Measurements from ENCODE around the gene ZNF804A.
A peak's percentile ranks its signal among the peaks of the same experiment; 100 is the strongest.
"Not testable (repeated sequence)": the region's sequence is repeated elsewhere in the genome, so short reads cannot be mapped to it uniquely, and the experiment has no call there.

The ZNF804A gene

DNA sequence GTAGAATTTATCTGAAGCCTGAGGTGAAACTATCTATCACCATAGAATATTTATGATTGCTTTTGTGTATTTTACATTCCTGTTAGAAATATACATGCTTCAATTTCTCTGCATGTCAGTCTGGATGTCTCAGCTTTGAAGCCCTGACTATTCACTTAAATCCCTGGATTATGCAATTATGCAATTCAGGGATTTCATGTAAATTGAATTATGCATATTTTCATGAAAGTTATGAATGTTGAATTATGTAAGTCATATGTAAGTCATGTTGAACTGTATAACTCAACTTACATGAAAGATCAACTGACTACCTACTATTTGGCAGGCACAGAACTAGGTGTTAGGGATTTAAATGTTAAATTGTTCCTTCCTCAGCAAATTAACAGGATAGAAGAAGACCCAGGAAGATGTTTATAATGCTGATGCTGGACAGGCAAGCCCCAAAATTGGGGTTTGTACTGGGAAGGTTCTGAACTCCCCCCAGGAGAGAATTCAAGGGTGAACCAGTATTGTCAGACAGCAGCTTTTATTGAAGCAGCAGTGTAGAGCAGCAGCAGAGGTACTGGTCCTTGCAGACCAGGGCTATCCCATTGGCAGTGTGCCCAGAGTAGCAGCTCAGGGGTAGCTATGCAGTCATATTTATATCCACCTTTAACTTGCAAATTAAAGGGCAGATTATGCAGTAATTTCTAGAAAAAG is 236.5 kb downstream of the ZNF804A start:
- no peak for DNase-seq (ENCODE audit: low spot score)

DNA sequence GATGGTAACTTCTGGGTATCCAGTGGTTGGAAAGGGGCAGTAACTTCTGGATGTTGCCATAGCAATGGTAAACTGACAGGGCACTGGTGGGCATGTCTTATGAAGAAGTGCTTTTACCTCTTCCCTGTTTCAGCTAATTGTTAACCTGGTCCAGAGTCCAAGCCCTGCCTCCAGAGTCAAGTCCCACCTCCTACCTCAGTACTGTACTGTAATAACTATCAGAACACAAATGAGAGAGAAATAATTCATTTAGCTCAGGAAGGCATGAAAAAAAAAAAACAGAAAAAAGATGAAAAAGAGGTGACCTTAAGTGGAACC is 237.0 kb downstream of the ZNF804A start:
- DNase-seq (ENCODE audit: low spot score): no peak

DNA sequence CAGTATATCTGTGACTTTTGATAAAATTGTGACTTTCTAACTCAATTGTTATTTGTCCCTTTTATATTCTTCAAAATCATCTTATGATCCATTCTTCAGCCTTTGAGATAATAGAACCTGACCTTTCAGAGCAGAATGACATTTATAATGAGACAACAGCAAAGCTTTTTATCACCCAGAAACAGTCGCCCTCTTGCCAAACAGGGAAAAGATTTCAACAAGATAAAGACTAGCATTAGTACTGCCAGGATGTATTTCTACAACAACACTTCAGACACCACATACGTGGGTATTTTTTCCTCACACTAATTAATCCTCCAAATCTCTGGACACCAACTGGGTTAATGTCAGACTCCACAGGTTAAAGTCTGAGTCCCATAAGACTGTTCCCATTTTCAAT is 249.0 kb downstream of the ZNF804A start:
- DNase-seq (ENCODE audit: low spot score): no peak

DNA sequence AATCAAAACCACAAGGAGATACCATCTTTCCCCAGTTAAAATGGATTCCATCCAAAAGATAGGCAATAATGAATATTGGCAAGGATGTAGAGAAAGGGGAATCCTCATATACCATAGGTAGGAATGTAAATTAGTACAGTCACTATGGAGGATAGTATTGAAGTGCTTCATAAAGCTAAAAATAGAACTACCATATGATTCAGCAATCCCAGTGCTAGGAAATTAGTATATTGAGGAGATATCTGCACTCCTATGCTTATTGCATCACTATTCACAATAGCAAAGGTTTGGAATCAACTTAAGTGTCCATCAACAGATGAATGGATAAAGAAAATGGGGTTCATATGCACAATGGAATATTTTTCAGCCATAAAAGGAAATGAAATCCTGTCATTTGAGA is 251.2 kb downstream of the ZNF804A start:
- no peak for DNase-seq (ENCODE audit: low spot score)

DNA sequence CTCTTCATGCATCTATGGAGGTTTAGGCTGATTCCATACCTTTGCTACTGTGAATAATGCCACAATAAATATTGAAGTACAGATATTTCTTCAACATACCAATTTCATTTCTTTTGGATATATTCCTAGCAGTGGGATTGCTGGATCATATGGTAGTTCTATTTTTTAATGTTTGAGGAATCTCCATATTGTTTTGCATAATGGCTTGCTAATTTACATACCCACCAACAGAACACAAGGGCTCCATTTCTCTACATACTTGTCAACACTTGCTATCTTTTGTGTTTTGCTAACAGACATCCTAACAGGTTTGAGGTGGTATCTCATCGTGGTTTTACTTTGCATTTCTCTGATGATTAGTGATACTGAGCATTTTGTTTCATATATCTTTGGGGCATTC is 253.2 kb downstream of the ZNF804A start:
- no peak for DNase-seq (ENCODE audit: low spot score)

DNA sequence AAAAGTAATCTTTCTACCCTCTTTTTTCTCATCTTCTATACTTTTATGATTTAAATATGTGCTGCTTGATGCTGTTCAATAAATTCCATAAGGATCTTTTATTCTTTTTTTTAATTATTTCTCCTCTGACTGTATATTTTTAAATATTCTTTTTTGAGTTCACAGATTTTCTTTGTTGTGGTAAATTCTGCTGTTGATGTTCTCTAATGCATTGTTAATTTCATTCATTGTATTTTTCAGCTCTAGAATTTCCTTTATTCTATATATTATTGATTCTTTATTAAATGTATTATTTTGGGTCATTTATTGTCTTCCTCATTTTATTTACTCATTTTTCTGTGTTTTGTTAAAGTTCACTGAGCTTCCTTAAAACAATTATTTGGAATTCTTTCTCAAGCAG is 260.9 kb downstream of the ZNF804A start:
- DNase-seq (ENCODE audit: low spot score): no peak

DNA sequence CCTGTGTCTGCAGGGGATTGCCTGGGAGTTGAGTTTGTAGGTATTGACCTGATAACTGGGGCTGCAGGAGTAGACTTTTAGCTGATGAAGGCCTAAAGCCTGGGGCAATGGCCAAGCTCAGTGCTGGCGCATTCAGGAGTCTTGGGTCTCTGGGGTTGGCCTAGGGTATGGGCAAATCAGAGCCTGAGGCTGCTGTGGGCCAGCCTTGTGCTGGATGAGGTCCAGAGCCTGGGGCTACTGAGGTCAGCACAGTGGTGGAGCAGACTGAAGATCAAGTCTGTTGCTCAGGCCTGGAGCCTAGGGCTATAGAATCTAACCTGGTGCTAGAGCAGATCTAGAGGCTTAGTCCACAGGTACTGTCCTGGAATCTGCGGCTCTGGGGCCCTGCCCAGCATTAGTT is 262.4 kb downstream of the ZNF804A start:
- DNase-seq (ENCODE audit: low spot score): no peak

DNA sequence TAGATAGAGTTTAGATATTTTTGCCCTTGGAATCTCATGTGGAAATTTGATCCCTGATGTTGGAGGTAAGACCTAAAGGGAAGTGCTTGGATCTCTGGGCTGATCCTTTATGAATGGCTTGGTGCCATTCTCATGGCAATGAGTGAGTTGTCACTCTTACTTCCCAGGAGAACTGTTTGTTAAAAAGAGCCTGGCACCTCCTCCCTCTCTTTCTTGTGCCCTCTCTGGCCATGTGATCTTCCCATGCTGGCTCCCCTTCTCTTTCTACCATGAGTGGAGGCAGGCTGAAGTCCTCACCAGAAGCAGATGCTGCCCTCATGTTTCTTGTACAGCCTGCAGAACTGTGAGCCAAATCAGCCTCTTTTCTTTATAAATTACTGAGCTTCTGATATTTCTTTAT is 276.9 kb downstream of the ZNF804A start:
- DNase-seq (ENCODE audit: low spot score): peak; percentile 5

DNA sequence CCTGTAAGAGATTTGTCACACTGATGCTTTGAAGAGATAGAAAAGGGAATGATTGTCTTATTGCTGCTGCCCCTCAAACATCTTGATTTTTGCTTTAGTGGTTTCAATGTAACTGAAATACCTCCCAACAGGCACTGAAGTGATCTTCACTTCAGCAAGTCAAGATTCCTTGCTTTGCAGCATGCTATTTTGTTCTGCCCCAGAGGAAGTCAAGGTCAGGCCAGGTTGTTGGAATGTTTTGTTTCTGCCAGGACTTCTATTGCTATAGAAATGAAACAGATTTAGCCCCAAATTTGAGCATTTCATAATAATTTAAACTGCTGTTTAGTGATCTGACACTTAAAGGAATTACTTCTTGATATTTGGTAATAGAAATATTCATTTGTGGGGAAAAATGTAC is 277.6 kb downstream of the ZNF804A start:
- DNase-seq (ENCODE audit: low spot score): no peak

DNA sequence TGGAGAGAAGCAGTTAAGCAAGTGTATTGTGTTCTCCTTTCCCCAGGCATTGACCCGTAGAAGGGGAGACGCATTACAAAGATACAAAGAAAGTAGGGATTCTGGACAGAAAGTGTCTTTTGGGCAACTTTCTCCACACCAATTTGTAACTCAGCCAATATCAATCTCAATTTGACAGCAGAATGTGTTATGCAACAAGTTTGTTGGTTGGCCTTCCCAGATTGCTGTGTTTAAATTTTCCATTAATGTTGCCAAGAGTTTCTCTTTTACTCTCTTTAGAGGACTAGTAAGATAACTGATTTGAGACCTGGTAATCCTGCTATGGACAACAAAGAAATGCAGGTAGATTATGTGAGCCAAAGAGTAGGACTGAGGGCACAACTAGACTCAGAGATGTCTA is 279.6 kb downstream of the ZNF804A start:
- DNase-seq (ENCODE audit: low spot score): no peak

DNA sequence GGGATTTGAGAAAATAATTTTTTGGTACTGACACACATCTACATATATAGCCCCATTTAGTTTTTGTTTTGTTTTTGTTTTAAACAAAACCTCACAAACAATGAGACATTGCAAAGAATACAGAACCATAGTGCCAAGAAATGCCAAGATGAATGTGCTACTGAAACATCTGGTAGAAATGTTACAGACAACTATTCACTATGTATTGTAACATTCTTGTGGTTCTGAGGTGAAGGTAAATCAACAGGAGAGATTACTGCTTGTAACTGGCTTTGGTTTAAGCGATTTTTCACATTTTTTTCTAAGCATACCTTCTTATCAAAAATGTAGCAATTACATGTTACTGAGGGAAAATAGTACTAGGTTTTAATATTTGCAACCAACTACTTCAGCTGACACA is 281.3 kb downstream of the ZNF804A start:
- DNase-seq (ENCODE audit: low spot score): no peak

DNA sequence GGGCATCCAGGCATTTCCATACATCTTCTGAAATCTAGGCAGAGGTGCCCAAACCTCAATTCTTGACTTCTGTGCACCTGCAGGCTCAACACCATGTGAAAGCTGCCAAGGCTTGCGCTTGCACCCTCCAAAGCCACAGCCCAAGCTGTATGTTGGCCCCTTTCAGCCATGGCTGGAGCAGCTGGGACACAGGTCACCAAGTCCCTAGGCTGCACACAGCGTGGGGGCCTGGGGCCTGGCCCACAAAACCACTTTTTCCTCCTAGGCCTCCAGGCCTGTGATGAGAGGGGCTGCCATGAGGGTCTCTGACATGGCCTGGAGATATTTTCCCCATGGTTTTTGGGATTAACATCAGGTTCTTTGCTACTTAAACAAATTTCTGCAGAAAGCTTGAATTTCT is 288.3 kb downstream of the ZNF804A start:
- DNase-seq (ENCODE audit: low spot score): not testable (repeated sequence)

DNA sequence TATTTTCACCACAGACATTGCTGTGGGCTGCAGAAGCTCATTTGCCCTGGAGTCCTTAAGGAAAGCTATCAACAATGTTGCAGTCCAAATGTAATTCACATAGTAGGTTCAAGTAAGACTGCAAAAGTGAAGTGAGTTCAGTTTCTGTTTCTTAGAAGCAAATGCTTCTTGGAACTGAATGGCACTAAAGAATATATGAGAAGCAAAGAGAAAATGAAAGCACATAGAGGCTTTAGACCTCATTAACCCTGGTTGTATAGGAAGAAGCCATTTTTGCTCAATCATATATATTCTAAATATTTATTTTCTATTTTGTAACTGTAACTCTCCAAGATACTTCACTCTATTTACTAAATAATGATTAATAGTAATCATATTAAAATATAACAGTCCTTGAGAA is 292.0 kb downstream of the ZNF804A start:
- no peak for DNase-seq (ENCODE audit: low spot score)

DNA sequence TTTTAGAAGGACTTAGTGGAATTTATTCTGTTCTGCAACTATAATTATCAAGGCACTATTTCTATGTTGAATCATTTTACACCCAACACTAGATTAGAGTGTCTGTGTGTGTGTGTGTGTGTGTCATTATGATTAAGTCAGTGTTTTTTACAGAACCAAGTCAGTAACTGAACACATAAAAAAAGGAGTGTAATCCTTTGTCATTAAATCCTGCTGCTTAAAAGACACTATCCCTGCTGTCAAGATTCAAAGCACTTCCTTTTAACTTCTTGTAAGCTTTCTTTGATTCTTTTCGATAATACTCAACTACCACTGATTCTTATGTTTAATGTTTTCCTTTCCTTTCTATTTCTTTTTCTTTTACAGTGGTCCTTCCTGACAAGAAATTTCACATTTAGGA is 306.7 kb downstream of the ZNF804A start:
- DNase-seq (ENCODE audit: low spot score): no peak

DNA sequence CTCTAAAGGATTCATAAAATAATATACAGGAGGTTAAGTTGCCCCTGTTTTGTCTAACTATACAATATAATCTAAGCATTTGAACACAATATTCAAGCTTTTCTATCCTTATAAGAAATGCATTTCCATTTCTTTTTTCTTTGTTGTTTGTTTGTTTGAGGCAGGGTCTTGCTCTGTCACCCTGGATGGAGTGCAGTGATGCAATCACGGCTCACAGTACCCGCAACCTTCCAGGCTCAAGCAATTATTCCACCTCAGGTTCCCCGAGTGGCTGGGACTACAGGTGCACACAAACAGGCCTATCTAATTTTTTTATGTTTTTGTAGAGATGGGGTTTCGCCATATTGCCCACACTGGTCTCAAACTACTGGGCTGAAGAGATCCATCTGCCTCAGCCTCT is 307.8 kb downstream of the ZNF804A start:
- no peak for DNase-seq (ENCODE audit: low spot score)

DNA sequence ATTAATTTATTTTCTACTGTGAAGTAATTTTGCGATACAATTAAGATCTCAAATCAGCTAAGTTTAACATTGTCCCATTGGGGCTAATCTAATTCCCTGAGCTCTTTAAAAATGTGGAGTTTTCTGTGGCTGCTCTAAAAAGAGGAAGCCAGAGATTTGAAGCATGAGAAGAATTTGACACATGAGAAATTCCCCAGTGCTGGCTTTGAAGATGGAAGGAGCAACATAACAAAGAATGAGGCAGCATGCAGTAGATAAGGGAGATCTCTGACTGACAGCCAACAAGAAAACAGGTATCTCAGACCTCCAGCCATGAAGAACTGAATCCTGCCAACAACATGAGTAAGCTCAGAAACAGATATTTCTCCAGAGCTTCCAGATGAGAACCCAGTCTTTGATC is 308.4 kb downstream of the ZNF804A start:
- no peak for DNase-seq (ENCODE audit: low spot score)

DNA sequence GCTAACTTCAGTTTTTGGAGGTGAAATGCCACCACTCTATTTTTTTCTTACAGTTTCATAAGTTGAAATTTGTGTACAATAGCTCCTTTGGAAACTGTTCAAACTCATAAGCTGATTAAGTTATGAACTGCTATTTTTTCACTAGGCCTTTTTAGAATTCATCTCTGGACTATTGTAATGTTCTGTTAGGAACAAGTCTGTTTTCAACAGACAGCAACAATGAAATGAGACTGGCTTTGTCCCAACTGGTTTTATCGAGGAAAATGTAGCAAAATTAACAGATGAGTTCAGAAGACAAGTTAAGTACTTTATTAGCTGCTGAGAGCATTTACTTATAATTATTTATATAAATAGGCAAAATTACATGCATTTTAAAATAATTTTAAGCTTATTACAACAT is 310.6 kb downstream of the ZNF804A start:
- no peak for DNase-seq (ENCODE audit: low spot score)

DNA sequence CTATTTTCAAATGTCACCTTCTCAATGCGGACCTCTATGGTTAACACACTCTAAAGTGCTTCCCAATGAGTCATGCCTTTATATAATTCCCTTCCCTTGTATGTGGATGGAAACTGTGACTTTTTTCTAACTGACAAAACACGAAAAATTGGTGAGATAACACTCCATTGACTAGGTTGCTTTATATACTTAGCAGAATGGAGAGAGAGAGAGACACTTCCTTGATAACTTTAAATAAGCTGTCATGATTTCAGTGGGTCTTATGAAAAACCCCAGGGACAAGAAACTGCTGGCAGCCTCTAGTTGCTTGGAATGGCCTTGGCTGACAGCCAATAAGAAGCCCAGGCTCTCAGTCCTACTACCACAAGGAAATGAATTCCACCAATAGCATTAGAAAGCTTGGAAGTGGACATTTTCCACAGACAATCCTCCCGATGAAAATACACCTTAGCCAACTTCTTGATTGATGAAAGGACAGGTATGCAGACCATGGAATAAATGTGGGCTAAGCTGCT is 322.2 kb downstream of the ZNF804A start:
- no peak for DNase-seq (ENCODE audit: low spot score)

DNA sequence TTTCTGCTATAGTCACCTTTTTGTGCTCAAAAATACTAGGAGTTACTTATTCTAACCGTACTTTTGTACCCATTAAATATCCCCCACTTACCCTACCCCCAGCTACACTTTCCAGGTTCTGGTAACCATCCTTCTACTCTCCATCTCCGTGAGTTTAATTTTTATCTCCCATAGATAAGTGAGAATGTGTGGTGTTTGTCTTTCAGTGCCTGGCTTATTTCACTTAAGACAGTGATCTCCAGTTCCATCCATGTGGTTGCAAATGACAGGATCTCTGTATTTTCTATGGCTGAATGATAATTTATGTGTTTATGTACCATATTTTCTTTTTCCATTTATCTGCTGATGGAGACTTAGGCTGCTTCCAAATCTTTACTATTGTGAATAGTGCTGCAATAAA is 323.3 kb downstream of the ZNF804A start:
- DNase-seq (ENCODE audit: low spot score): no peak

DNA sequence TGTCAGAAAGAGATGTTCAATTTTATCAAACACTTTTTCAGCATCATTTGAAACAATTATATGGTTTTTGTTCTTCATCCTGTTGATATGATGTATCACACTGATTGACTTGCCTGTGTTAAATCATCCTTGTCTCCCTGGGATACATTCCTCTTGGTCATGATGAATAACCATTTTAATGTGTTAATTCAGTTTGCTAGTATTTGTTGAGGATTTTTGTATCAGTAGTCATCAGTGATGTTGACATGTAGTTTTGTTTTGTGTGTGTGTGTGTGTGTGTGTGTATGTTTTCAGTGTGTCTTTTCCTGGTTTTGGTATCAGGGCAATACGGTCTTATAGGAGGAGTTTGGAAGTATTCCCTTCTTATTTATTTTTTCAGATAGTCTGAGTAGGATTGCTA is 325.4 kb downstream of the ZNF804A start:
- DNase-seq (ENCODE audit: low spot score): no peak

DNA sequence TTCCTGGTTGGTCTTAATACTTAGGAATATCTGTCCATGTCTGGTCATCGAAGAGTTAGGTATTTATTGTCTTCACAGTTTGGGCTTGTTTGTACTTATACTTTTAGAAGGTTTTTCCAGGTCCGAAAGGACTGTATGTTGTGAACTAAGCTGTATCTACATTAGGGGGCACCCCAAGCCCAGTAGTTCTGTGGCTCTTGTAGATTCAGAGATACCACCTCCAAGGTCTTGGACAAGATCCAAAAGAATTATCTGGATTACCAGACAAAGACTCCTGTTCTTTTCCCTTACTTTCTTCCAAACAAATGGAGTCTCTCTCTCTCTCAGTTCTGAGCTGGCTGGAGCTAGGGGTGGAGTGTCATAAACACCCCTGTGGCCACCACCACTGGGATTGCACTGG is 328.7 kb downstream of the ZNF804A start:
- no peak for DNase-seq (ENCODE audit: low spot score)

DNA sequence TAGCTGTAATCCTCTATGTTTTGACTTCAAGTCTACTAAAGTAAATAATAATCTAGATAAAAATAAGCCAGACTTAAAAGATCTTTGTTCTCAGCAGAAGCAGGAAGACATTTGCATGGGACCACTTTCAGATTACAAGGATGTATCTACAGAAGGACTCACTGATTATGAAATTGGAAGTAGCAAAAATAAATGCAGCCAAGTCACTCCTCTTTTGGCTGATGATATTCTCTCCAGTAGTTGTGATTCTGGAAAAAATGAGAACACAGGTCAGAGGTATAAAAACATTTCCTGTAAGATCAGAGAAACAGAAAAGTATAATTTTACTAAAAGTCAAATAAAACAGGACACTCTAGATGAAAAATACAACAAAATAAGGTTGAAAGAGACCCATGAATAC is 338.4 kb downstream of the ZNF804A start:
- no peak for DNase-seq (ENCODE audit: low spot score)

DNA sequence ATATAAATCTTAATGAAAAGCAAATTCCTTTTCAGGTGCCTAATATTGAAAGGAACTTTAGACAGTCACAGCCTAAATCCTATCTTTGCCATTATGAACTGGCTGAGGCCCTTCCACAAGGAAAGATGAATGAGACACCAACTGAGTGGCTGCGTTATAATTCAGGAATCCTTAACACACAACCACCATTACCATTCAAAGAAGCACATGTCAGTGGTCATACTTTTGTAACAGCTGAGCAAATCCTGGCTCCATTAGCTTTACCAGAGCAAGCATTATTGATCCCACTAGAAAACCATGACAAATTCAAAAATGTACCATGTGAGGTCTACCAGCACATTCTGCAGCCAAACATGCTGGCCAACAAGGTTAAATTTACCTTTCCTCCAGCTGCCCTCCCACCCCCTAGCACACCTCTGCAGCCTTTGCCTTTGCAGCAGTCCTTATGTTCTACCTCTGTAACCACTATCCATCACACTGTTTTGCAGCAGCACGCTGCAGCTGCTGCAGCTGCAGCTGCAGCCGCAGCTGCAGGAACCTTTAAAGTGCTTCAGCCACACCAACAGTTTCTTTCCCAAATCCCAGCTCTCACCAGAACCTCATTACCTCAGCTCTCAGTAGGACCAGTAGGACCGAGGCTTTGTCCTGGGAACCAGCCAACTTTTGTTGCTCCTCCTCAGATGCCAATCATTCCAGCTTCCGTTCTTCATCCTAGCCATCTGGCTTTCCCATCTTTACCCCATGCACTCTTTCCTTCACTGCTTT is 340.1 kb downstream of the ZNF804A start:
- DNase-seq (ENCODE audit: low spot score): peak; percentile 7

DNA sequence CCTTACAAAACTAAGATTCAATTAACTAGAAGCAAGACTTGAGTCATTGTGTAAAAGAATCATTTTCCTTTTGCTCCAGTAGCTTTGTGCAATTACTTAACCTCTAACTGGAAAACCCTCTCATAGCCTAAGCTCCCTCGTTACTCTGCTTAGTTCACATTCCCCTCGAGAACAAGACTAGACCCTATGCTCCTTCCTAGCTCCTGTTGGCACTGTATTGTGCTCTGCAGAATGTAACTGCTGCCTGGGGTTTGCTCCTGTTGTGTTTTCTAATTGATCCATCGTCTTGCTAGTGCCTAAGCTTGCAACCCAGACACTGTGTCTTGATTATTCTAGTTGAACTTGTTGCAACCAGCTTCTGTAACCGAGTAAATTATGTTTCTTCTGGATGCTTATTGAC is 347.0 kb downstream of the ZNF804A start:
- DNase-seq (ENCODE audit: low spot score): peak; percentile 22
